Measurements from ENCODE around the gene GALNT14. TPM values are rescaled to one million over a fixed set of nuclear protein-coding genes. Genes with fewer than 3 reads are reported as not detected.

GALNT14 gene
- total RNA-seq, 1 donor from 2014 or later = 6.4 TPM

DNA sequence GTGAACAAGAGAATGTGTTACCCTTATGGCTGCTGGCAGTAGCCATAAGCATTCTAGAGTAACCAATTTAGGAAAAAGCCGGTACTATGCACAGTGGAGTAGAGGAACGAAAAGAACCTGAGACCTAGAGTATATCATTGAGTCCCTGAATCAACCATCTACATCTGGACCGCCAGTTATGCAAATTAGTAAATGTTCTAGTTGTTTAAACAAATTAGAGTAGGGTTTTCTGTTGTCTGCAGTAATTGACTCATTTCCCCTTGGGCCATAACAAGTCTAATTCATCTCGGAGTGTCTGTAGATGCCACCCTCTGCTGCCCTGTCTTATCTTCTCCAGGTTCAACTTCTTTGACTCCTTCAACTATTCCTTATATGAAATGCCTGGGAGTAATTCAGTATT is 270.9 kb downstream of the GALNT14 start:
- Histone ChIP-seq H4K20me1 (ENCODE audit: low read depth) (peaks cover 3% of the 10 kb centered on the region), H3K4me2 (no peak overlapping the region), H3K4me3 (no peak overlapping the region), H3K9me3 (ENCODE audit: low read depth) (no peaks in the 10 kb centered on the region), H3K79me2 (ENCODE audit: low read depth) (no peaks in the 10 kb centered on the region), H3F3A (ENCODE audit: low read depth) (peaks cover 10% of the 10 kb centered on the region), H3K27ac (no peak overlapping the region), H2AFZ (replicated peaks) (no peak overlapping the region), H3K4me1 (peaks cover 10% of the 10 kb centered on the region), H3K36me3 (no peaks in the 10 kb centered on the region), H3K27me3 (peaks cover 15% of the 10 kb centered on the region), H3K9ac (no peak overlapping the region)
- no peak overlapping the region for H3K27ac Mint-ChIP-seq
- H3K4me3 Mint-ChIP-seq = no peak overlapping the region
- no peaks in the 10 kb centered on the region for H3K36me3 Mint-ChIP-seq
- DNase-seq (ENCODE audit: low spot score) = no peak
- TF ChIP-seq EZH2 (IDR thresholded peaks at IDR 0.05) = no peak
- no peak for TF ChIP-seq EZH2phosphoT487 (IDR thresholded peaks at IDR 0.05)
- TF ChIP-seq, protein P1, sequence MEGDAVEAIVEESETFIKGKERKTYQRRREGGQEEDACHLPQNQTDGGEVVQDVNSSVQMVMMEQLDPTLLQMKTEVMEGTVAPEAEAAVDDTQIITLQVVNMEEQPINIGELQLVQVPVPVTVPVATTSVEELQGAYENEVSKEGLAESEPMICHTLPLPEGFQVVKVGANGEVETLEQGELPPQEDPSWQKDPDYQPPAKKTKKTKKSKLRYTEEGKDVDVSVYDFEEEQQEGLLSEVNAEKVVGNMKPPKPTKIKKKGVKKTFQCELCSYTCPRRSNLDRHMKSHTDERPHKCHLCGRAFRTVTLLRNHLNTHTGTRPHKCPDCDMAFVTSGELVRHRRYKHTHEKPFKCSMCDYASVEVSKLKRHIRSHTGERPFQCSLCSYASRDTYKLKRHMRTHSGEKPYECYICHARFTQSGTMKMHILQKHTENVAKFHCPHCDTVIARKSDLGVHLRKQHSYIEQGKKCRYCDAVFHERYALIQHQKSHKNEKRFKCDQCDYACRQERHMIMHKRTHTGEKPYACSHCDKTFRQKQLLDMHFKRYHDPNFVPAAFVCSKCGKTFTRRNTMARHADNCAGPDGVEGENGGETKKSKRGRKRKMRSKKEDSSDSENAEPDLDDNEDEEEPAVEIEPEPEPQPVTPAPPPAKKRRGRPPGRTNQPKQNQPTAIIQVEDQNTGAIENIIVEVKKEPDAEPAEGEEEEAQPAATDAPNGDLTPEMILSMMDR (IDR thresholded peaks at IDR 0.05) = no peak
- H3K27me3 Mint-ChIP-seq (ENCODE audit: insufficient read depth, low read depth) = no peaks in the 10 kb centered on the region
- no peaks in the 10 kb centered on the region for H3K9me3 Mint-ChIP-seq
- peaks cover 11% of the 10 kb centered on the region for H3K4me1 Mint-ChIP-seq

DNA sequence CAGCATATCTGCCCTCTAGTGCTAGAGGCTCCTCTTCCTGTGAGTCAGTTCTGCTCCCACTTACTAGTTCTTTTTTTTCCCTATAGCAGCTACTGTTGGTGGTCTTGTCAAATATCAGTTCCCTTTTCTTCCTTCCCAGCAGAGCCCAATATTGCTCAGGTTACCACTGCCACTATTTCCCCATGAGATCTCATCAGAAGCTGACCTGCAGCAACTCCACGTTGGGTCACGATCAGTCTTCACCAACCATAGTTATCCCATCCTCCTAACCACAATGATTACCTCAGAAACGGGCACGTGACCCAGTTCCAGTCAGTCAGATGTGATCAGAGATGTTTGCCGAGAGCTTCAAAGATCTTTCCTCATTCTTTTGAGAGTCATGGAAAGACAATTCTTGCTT is 271.3 kb downstream of the GALNT14 start:
- Mint-ChIP-seq H3K27me3 (ENCODE audit: insufficient read depth, low read depth) (no peaks in the 10 kb centered on the region), H3K4me3 (no peak overlapping the region), H3K4me1 (peaks cover 6% of the 10 kb centered on the region), H3K9me3 (no peaks in the 10 kb centered on the region), H3K27ac (no peak overlapping the region), H3K36me3 (no peaks in the 10 kb centered on the region)
- DNase-seq (ENCODE audit: low spot score) = no peak
- Histone ChIP-seq H3F3A (ENCODE audit: low read depth) (peaks cover 6% of the 10 kb centered on the region), H4K20me1 (ENCODE audit: low read depth) (peaks cover 3% of the 10 kb centered on the region), H3K9ac (no peak overlapping the region), H3K9me3 (ENCODE audit: low read depth) (no peaks in the 10 kb centered on the region), H3K4me1 (peaks cover 6% of the 10 kb centered on the region), H3K36me3 (no peaks in the 10 kb centered on the region), H3K4me3 (no peak overlapping the region), H2AFZ (replicated peaks) (no peak overlapping the region), H3K79me2 (ENCODE audit: low read depth) (no peaks in the 10 kb centered on the region), H3K27ac (no peak overlapping the region), H3K27me3 (peaks cover 15% of the 10 kb centered on the region), H3K4me2 (no peak overlapping the region)
- no peak for TF ChIP-seq EZH2phosphoT487 (IDR thresholded peaks at IDR 0.05)
- TF ChIP-seq, protein P1 (IDR thresholded peaks at IDR 0.05) = no peak
- TF ChIP-seq EZH2 (IDR thresholded peaks at IDR 0.05) = no peak

DNA sequence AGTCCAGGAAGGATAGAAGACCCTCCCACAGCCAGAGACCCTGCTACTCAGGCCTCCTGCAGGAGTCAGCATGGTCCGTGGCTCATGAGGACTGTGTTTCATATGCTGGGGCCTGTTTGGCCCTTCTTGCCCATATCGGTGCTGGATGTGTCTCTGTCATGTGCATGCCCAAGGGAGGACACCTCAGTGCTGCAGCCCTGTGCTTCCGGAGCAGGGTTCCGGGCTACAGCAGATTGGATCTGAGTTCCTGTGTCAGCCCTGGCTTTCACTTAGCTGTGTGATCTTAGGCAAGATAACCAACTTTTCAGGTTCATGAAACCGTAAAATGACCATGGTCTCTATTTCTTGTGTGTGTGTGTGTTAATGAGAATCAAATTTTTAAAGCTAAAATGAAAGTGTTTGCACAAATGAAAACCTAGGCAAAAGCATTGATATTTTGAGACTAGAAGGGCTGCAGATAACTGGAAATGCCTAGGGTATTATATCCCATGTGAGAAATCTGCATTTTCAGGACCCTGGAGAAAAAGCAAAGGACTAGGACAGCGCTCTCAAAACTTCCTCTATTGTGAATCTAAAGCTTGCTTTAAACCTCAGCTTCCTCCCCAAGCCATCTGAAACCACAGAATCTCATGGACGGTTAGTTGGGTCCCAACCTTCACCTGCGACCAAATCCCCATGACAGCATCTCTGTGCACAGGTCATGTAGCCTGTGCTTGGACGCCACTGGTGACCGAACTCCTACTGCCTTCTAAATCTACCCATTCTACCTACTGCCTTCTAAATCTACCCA is 272.2 kb downstream of the GALNT14 start:
- H3K9ac ChIP-seq = no peak overlapping the region
- DNase-seq (ENCODE audit: low spot score) = no peak
- no peak overlapping the region for H3K4me2 ChIP-seq
- no peaks in the 10 kb centered on the region for H3K4me1 ChIP-seq
- H3K27ac ChIP-seq = no peak overlapping the region
- Mint-ChIP-seq H3K9me3 (no peaks in the 10 kb centered on the region), H3K36me3 (no peaks in the 10 kb centered on the region), H3K27ac (no peak overlapping the region), H3K27me3 (ENCODE audit: insufficient read depth, low read depth) (no peaks in the 10 kb centered on the region), H3K4me3 (no peak overlapping the region), H3K4me1 (no peaks in the 10 kb centered on the region)
- H4K20me1 ChIP-seq (ENCODE audit: low read depth) = no peaks in the 10 kb centered on the region
- no peaks in the 10 kb centered on the region for H3K9me3 ChIP-seq (ENCODE audit: low read depth)
- no peaks in the 10 kb centered on the region for H3F3A ChIP-seq (ENCODE audit: low read depth)
- H3K27me3 ChIP-seq = peaks cover 9% of the 10 kb centered on the region
- TF ChIP-seq, protein P1 (IDR thresholded peaks at IDR 0.05) = no peak
- no peak for TF ChIP-seq EZH2 (IDR thresholded peaks at IDR 0.05)
- no peak for TF ChIP-seq EZH2phosphoT487 (IDR thresholded peaks at IDR 0.05)
- no peak overlapping the region for H2AFZ ChIP-seq (replicated peaks)
- no peaks in the 10 kb centered on the region for H3K36me3 ChIP-seq
- H3K4me3 ChIP-seq = no peak overlapping the region
- H3K79me2 ChIP-seq (ENCODE audit: low read depth) = no peaks in the 10 kb centered on the region
